ENCODE results near the gene OXGR1.

GRCh38 chr13:97012251-97013048, 18.2 kb upstream of the OXGR1 start:
- TF ChIP-seq CTCF (IDR thresholded peaks at IDR 0.05; ENCODE audit: low read length) (no peak), EZH2 (optimal IDR thresholded peaks at IDR 0.05; ENCODE audit: low read depth, low read length) (no peak)

Data from MM.1S (cell line).